HG03103 (cell line): ENCODE measurements around the gene STAB2.
A peak's percentile ranks its signal among the peaks of the same experiment; 100 is the strongest.

Experiments
- ATAC-seq: cut with Tn5 transposase; IDR thresholded peaks from one replicate; pipeline ENCODE4 v1.9.1; 2021; ENCODE audit warnings: low read depth; ENCODE audit not compliant: unreplicated experiment

STAB2 gene

DNA sequence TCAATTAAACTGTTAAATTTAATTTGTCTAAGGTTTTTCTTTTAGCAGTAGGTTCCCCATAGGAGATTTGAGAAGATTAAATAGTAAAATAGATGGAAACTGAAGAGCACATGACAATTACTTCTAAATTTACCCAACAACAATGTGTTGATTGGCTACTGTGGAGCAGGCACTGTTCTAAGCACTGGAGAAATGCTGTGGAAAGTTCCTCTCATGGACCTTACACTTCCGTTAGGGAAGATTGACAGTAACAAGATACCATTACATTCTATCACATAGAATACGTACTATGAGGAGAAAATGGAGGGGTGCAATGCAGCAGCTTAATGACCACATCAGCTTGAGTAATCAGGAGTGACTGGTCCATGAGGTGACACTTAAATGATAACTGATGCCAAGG lies 8.1 kb upstream of the STAB2 start:
- ATAC-seq = no peak

DNA sequence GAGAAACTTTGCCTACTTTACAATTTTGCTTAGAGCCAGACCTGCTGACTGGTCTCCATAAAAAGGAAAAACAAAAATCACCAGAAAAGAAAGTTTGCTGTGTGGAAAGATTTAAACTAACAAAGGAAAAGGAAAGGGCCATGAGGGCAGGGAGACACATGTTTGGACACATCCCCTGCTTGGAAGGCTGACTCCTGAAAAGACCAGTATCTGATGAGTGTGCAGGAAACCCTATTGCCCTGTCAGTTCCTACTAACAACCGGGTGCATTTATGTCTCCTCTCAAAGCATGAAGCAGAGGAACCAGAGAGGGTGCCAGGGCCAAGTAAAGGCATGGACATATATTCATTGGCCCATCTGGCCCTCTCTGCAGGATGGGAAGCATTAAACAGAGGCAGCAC lies 7.0 kb upstream of the STAB2 start:
- ATAC-seq = no peak

DNA sequence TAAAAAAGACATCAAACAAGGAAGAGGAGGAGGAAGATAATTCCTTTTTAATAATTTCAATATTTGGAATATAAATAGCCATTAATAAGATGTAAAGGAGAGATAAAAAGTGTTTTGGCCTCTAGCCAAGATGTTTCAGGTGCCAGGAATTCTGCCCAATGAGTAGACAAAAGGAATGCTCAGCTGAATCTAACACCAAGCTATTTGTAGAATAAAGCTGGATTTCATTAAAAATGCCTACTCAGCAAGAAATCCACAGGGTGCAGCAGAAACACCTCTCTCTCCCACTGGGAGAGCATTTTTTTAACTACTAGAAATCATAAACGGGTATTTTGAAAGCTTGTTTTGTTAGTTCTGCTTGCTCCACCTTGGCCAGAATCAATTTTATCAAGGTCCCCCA lies 4.1 kb upstream of the STAB2 start:
- ATAC-seq = no peak

DNA sequence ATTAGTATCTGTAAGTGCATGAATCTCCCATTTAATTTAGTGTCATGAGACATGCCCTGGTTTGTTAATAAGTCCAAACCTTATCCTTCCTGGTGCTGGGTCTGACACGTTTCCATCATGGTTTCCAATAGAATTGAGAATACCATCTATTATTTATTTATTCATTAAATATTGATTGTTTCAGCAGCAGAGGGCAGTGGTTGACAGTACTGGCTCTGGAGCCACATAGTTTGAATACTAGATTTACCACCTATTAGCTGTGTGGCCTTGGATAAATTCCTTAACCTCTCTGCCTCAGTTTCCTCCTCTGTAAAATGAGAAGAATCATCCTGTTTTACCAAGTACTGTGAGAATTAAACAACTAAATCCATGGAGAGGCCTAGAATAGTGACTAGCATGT lies 941 bp upstream of the STAB2 start:
- ATAC-seq = no peak

DNA sequence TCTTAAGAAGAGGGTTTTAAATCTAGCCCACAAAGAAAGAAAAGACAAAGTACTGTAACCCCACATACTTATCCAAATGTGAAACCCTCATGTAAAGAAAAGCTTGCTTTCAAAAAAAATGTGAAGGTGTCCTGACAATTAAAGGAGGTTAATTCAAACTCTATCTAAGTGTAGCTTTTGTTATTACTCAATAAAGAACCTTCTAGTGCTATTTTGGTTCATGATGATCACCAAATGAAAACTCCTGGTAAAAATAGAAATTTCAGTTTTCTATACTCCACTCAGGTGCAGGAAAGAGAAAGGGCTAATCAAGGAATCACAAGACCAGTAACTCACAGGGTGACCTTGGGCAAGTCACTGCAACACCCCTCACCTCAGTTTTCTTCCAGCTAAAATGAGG lies 1.6 kb downstream of the STAB2 start:
- ATAC-seq = no peak

DNA sequence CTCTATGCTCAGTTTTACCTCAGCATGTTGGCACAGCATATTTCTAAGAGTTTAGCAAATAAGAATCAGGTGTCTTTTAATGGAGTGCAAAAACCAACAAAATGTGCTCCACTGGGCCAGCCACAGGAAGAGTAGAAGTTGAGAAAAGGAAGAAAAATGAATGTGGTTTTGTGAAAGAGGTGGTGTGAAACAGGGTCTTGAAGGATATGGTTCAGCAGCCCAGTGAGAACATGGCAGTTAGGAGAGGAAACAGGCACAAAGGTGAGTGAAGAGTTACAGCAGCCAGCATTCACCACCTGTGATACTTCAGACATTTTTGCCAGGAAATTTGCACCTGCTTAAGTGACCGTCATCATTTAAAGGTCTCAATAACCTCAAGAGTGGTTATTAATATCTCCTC lies 2.4 kb downstream of the STAB2 start:
- ATAC-seq = no peak

DNA sequence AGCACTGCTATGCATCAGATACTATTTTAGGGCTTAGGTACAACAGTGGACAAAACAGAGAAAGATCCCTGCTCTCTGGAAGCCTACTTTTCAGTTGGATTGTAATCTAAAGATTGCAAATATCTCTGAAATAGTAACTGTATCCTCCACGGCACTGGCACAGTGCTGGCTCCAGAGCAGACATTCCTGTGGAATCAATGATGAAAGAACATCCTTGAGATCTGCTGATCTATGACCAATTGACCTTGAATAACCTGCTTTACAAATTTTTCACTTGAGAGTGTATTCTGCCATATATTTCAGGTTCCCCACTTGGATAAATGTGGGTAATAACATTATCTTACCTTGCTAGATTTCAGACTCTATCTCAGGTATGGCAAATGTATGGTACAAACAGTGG lies 3.2 kb downstream of the STAB2 start:
- no peak for ATAC-seq

DNA sequence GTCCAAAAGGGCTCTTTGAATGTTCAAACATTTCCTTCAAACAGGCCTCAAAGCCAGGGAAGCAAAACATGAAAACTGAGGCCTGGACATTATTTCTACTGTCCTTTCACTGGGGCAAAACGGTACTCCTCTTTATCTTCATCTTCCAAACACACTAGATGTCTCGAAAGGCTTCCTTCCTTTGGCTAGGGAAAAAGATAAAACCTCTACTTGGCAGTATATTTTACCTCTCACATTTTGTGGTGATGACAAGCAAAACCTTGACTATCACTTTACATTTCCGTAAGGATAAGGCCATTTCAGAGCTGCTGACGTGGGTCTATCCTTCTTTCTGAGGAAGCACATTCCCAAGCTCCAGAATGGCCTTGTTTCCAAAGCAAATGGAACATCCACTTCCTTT lies 9.9 kb downstream of the STAB2 start:
- ATAC-seq = no peak

DNA sequence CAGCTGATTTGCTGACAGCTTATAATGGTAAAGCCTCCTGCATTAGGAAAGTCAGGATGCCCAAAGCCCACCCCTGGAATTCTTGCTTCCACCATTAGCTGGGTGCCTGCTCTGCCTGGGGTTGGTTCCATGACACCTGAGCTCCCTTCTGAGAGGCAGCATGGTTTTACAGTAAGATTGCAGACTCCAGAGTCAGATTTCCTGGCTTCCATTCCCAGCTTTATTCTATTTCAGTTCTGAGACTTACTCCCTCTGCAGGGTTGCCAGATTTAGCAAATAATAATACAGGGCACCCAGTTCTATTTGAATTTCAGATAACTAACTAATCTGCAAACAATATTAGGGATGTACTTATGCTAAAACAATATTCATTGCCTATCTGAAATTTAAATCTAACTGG lies 12.2 kb downstream of the STAB2 start:
- ATAC-seq = no peak

DNA sequence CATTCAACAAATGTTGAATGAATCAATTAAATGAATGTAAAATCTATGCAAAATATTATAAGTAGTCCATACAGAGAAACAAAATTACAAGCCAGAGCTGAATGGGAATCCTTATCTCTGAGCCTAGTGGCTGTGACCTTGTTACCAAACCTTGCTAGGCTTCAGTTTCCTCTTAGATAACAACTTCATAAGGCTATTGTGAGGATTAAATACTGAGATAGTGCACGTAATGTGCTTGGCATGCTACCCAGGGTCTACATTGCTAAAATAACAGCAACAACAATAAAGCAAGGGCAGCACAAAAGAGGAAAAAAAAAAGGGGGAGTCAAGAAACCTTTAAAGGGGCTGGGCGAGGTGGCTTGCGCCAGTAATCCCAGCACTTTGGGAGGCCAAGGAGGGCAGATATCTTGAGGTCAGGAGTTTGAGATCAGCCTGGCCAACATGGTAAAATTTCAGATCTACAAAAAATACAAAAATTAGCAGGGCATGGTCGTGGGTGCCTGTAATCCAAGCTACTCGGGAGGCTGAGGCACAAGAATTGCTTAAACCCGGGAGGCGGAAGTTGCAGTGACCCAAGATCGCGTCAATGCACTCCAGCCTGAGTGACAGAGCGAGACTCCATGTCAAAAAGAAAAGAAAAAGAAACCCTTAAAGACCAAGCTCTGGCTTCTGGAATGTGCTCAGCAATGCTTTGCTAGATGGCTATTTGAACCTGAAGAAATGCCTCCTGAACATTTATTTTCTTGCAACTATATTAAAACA lies 14.1 kb downstream of the STAB2 start:
- no peak for ATAC-seq

DNA sequence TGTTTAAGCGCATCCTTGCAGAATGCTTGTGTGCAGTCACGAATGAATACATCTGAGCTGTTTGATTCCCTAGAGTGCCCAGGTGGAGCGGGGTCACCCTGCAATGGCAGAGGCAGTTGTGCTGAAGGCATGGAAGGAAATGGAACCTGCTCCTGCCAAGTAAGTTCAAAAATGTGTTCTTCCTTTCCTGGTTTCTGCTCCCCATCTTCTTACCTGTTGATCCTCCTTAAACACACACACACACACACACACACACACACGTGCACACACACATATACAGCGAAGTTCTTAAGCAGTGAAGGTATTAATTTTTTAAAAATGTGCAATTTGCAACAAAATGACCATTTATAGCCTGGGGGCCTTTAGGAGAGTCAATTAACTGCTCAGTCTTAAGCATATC lies 33.3 kb downstream of the STAB2 start:
- no peak for ATAC-seq

DNA sequence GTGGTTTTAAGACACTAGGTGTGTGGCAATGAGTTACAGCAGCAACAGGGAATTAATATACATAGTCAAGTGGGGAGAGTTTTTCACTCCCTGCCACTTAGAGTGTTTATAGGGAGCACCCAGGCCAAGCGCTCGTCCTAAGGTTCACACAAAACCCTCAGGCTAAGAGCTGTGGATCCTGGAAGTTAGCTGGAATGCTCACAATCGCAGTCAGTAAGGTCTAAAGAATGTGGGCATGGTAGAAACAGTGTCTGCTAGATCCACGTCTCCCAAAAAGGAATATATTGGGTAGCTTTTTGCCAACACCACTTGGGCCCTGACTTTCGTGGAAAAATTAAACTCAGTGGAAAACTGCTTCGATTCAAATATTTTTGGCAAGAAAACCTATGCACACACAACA lies 36.6 kb downstream of the STAB2 start:
- no peak for ATAC-seq

DNA sequence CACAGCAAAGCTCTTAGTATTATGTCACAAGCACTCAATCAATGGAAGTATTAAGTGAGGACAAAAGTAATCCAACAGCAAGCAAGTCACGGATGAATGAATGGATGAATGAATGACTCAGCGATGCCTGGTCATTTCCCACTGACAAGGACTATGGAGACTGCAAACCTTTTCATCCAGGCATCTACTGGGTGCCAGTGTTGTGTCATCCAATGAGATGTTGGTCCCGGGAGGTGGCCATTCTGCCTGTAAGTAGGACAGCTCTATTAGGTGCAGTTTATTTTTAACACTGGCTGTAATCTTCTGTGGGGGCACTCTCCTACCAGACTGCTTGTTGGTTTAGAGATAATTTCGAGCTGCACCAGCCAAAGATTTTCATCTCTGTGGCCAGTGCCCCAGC lies 39.4 kb downstream of the STAB2 start:
- ATAC-seq = no peak

DNA sequence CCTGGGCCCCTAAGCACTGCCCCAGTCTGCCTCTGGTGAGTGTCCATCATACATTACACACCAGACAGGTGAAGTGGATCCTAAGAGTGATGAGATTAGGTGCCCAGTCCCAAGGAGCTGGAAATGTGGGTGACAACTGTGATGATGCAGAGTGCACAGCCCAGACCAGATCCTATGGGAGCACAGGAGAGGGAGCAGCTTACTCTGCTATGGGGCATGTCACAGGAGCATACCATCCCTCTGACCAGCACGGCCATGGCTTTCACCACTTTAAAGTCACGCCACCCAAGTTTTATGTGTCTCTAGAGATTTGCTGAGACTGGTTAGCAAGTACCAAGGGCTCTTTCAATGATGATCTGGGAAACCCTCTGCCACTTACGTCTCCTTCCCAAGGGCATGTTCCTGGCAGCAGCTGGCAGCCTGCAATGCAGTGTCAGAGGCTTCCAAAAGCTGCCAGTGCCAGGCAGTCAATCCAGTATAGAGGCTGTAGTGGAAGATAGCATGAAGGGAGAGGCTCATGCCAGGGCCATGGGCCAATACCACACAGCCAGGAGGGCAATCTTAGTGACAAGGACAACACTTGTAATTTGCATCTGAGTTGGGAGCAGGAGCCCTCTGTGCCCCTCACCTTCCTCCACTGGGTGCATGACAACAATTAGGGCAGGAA lies 40.2 kb downstream of the STAB2 start:
- ATAC-seq = no peak

DNA sequence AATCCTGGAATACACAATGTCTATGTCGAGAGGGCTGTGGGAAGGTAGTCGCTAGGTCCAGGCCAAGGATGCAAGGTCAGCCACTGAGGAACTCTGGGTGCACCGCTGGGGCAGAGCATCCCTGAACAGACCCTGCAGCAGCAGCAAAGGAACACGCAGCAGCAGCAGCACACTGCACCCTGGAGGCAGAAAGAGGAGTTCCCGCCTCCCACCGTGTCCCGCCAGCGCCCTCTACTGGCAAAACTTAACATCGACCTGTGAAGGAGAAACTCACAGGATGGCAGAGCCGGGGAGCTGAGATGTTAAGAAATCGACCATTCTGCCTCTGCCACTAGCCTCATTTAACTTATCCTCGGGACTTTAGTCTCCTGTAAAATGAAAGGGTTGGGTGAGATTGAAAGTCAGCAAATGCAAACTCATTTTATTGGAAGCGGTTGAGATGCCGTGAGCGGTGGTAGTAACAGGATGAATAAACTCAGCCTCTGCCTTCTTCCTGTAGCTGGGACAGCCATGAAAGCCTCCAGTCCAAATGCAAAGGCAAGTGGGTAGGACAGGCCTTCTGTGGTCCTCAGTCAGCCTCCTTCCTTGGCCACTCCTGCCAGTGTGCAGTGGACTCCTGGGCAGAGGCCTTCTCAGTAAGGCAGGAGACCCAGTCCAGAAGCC lies 45.6 kb downstream of the STAB2 start:
- peak; percentile 85 for ATAC-seq

DNA sequence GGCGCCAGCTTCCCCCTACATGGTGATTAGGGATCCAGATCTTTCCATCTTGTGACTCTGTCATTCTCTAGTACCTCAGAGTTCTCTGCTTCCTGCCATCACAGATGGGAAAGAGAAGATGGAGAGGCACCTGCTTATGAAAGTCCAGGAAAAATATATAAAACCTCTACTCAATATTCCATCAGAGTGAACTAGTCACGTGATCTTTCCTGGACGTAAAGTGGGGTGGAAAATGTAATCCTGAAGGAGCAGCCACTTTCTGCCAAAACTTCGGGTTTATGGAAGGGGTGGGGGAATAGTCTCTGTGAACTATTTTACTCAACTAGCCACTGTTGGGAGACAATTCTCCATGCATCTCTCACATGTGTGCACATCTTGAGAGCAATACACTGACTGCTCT lies 47.7 kb downstream of the STAB2 start:
- no peak for ATAC-seq

DNA sequence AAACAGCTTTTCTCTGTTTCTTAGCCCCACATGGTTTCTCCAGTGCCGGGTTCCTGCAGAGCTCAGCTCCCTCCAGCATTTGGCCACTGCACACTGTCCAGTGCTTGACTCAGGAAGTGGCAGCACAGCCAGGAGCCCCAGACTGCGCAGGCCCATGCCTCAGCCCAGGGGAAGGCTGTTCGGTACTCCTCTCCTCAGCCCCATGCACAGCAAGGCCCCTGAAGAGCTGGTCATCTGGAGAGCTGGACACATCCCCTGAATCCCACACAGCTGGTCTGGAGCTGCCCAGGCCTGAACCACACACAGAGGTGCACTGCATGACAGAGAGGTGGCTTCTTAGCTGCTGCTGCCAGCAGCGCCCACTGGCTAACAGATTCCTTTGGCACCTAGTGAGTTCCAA lies 48.3 kb downstream of the STAB2 start:
- ATAC-seq = no peak

DNA sequence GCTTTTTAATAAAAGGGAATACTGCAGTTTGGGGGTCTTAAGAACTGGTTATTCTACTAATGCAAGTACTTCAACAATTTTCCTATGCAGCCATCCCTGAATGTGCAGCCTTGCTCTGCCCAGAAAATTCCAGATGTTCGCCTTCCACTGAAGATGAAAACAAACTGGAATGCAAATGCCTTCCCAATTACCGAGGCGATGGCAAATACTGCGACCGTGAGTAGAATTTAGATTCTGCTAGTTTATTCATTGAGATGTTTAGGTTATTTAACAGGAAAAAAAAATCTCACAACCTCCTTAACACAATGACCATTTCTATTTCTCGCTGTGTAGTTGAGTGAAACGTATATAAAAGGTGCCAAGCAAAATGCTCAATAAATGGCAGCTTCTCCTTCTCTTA lies 49.9 kb downstream of the STAB2 start:
- ATAC-seq = no peak

DNA sequence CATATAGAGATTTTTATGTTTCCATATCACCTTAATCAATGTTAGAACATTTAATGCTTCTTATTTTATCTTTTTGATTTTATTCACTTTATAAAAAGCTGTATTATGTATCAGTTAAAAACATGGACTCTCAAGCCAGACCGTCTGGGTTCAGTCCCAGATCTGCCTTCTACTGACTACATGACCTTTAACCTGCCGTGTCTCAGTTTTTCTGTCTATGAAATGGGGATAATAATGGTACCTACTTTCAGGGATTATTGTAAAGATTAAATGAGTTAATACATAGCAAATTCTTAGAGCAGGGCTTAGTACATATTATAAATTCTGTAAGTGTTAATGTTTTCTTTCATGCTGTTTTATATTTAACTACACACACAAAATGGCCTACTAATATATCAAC lies 50.4 kb downstream of the STAB2 start:
- ATAC-seq = no peak

DNA sequence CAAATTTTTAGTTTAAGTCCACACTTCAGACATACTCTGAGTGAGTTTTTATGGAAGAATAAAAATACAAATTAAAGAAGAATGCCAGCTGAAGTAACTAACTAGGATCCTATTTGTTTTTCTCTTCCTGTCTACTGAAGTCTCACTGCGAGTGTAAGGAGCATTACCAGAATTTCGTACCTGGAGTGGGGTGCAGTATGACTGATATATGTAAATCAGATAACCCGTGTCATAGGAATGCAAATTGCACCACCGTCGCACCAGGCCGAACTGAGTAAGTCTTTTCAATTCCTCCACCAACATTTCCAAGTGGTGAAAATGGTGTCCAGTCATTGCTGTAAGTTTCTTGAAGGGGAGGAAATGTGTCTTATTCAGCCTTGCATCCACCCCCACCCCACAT lies 52.9 kb downstream of the STAB2 start:
- ATAC-seq = no peak

DNA sequence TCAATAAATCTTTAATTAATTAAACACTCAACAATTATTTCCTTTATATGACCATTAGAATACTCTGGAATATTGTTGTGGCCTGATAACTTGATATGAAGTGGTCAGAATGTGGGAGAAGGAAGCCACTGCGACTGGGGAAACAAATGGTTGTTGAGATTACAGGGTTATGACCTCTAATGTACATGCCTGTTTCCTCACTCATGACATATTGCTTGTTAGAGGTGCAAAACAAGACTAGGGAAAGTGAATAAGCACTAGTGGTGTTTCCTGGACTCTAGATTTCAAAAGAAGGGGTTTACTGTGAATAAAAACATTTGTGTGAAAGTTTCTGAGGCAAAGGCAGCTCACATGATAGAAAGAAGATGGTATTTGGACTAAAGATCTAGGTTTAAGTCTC lies 53.3 kb downstream of the STAB2 start:
- ATAC-seq = no peak

DNA sequence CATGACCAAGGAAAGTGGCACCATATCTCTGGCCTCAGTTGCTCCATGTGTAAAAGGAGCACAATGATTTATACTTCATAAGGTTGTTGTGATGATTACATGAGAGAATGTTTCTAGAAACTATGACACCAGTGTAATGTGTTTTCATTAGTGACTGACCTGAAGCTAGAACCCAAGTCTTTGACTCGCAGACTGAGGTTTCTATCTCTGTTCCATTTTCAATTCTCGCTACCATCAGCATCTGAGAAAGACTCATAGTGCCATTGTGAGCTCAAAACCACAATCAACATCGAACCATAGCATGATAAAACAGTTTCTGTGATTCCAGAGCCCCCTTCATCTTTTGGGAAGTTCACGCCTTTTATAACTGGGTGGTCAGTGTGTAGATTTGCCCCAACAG lies 53.8 kb downstream of the STAB2 start:
- ATAC-seq = no peak
